HL-60 (cell line): Measurements from ENCODE around the gene RAD18.

Experiments
- GABPA ChIP-seq: IDR thresholded peaks from 2 replicates; pipeline ENCODE4 v1.6.1; 2012; ENCODE audit warnings: low read depth
- POLR2AphosphoS5 ChIP-seq: IDR thresholded peaks from 2 replicates; pipeline ENCODE4 v1.6.1; 2012; ENCODE audit warnings: low read depth
- TF ChIP-seq, protein P1 (sequence below): IDR thresholded peaks from one replicate; pipeline ENCODE4 v1.5.1; 2011; ENCODE audit warnings: low read length, control low read depth, inconsistent platforms; ENCODE audit not compliant: insufficient read depth

DNA sequence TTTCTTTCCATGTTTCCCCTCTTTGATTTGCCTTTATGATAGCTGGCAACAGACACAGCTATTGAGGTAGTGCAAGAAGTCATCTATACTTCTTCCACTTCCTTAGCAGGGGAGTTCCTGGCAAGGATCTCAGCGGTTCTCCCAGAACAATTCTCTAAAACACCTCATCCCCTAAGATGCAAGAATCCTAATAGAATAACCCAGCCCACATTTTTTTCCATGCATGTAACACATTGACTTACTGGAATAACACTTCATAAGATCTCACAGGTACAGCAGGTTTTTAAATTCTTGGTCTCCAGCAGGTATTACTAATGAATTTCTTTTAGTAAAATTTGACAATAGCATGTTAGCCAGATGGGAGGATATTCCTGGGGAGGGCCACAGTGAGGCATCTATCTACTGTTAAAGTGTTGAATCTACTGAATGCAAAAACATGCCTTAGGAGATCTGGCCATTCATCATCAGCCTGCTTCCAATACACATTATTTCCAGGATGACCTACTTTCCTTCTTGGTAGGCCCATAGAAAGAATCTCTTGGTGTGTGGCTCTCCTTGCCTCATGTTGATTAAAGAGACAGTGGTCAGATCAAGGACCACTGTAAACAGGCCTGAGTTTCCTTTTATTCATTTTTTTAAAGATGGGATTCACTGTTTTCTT lies 78.5 kb downstream of the RAD18 start:
- TF ChIP-seq, protein P1, sequence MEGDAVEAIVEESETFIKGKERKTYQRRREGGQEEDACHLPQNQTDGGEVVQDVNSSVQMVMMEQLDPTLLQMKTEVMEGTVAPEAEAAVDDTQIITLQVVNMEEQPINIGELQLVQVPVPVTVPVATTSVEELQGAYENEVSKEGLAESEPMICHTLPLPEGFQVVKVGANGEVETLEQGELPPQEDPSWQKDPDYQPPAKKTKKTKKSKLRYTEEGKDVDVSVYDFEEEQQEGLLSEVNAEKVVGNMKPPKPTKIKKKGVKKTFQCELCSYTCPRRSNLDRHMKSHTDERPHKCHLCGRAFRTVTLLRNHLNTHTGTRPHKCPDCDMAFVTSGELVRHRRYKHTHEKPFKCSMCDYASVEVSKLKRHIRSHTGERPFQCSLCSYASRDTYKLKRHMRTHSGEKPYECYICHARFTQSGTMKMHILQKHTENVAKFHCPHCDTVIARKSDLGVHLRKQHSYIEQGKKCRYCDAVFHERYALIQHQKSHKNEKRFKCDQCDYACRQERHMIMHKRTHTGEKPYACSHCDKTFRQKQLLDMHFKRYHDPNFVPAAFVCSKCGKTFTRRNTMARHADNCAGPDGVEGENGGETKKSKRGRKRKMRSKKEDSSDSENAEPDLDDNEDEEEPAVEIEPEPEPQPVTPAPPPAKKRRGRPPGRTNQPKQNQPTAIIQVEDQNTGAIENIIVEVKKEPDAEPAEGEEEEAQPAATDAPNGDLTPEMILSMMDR, result no peak
- TF ChIP-seq GABPA (no peak), POLR2AphosphoS5 (no peak)
